ENCODE data around the gene BRD2. TPM values are rescaled to one million over a fixed set of nuclear protein-coding genes. Genes with fewer than 3 reads are reported as not detected.
A peak's percentile ranks its signal among the peaks of the same experiment; 100 is the strongest.

The BRD2 gene
- total and polyA plus RNA-seq, 2 of the 4 experiments (the other 2 are of a cell fraction), result 99.5 to 144 TPM

DNA sequence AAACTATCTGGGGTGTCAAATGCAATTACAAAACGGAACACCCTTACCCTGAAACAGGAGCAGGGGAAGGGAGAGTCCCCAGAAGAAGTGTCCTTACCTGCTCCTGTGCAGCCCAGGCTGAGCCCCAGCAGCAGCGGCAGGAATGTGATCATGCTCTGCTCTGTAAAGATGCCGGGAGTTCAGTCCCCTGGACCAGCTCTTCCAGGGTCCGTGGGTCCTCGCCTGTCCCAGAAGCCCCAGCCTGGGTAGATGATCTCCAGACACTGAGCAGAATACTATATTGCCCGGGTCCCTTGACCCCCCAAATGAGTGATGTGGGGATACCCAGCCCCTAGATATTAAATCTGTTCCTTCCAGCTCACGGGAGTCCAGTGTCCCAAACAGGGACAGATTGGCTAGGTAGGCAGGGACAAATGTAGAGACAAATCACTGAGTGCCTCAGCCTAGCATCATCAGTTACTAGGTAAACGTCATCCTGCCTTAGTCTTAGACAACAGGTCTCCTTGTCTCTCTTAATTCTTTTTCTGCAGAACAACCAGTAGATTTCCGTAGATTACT, 27.7 kb upstream of the BRD2 start, which contains the start of gene HLA-DMB:
TSS of gene HLA-DMB (minus strand) at position 373 of the 558 bp plus-strand sequence. CDS start at position 152, 221 bp downstream.
- Histone ChIP-seq H2AFZ (replicated peaks; ENCODE audit: low read length, poor library complexity) (peak within 1 kb of the TSS; percentile 77), H4K20me1 (ENCODE audit: insufficient read depth, low read length) (no peaks in the 10 kb centered on the region), H3K79me1 (ENCODE audit: low read depth in 1 of 2, low read length in 2 of 2) (no peaks in the 10 kb centered on the region), H2BK20ac (ENCODE audit: low read depth, low read length) (no peak within 1 kb of the TSS), H3K4me1 (ENCODE audit: control insufficient read depth, insufficient read depth, low read length) (peaks cover 9% of the 10 kb centered on the region), H3K4me2 (ENCODE audit: low read depth, low read length) (peak within 1 kb of the TSS; percentile 9; the same call in 1 of the 2 replicates), H3K9ac (ENCODE audit: low read depth, low read length) (no peak within 1 kb of the TSS), H2AK5ac (ENCODE audit: low read depth, low read length) (no peak within 1 kb of the TSS), H3K9me3 (ENCODE audit: control insufficient read depth, insufficient read depth, low read length) (no peaks in the 10 kb centered on the region), H4K8ac (ENCODE audit: low read depth in 2 of 2, low read length in 2 of 2) (no peak within 1 kb of the TSS), H3K56ac (ENCODE audit: extremely low read depth, insufficient read depth, low read length) (no peak within 1 kb of the TSS), H3K18ac (ENCODE audit: low read depth, low read length) (no peak within 1 kb of the TSS), H3K27ac (ENCODE audit: insufficient read depth, low read length) (no peak within 1 kb of the TSS), H2BK15ac (ENCODE audit: low read depth, low read length) (no peak within 1 kb of the TSS), H4K5ac (ENCODE audit: low read depth, low read length) (no peak within 1 kb of the TSS), H3K23ac (ENCODE audit: low read depth, low read length) (no peak within 1 kb of the TSS), H3K14ac (replicated peaks; ENCODE audit: low read depth, low read length) (no peak within 1 kb of the TSS), H2AK9ac (replicated peaks; ENCODE audit: low read depth, low read length, poor library complexity) (no peak within 1 kb of the TSS), H3K36me3 (ENCODE audit: control insufficient read depth, insufficient read depth, low read length) (no peaks in the 10 kb centered on the region), H3K4ac (ENCODE audit: low read depth, low read length) (no peak within 1 kb of the TSS), H2BK120ac (ENCODE audit: low read depth, low read length) (no peak within 1 kb of the TSS), H3K9me1 (ENCODE audit: insufficient read depth, low read length) (peaks cover 6% of the 10 kb centered on the region), H3K4me3 (ENCODE audit: insufficient read depth, low read depth, low read length) (peak within 1 kb of the TSS; percentile 2; the same call in 1 of the 2 replicates), H2BK5ac (ENCODE audit: low read depth, low read length, poor library complexity, severe bottlenecking) (no peak within 1 kb of the TSS), H4K91ac (ENCODE audit: insufficient read depth, low read depth, low read length) (no peak within 1 kb of the TSS), H3K27me3 (ENCODE audit: control insufficient read depth, insufficient read depth, low read length) (peaks cover 8% of the 10 kb centered on the region)
- TF ChIP-seq, protein P1, sequence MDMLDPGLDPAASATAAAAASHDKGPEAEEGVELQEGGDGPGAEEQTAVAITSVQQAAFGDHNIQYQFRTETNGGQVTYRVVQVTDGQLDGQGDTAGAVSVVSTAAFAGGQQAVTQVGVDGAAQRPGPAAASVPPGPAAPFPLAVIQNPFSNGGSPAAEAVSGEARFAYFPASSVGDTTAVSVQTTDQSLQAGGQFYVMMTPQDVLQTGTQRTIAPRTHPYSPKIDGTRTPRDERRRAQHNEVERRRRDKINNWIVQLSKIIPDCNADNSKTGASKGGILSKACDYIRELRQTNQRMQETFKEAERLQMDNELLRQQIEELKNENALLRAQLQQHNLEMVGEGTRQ (IDR thresholded peaks at IDR 0.05; ENCODE audit: low read depth, low read length), result no peak
- TF ChIP-seq MXI1 (IDR thresholded peaks at IDR 0.05; ENCODE audit: borderline replicate concordance, low read depth, low read length) (no peak), RFX5 (IDR thresholded peaks at IDR 0.05; ENCODE audit: low read depth, low read length) (peak; percentile 99), RCOR1 (IDR thresholded peaks at IDR 0.05; ENCODE audit: insufficient replicate concordance, low read length) (no peak)
- intact Hi-C loops (cut with micrococcal nuclease) (no loop called here), in situ Hi-C loops (cut with MboI; ENCODE audit: low sequenced_read_pairs) (no loop called here), dilution Hi-C loops (cut with HindIII; ENCODE audit: low sequenced_read_pairs, unreplicated experiment) (no loop called here)
- ATAC-seq (ENCODE audit: low read depth) (peak; percentile 93), DNase-seq (peak; percentile 73)
- ChIA-PET POLR2A (ENCODE audit: unreplicated experiment) (interaction anchor here (0.6 kb wide), 1 partner anchor 30 kb away, joined by 5 read pairs; no protein-coding TSS in a partner anchor), CTCF (interaction anchor here (1.3 kb wide), 1 partner anchor 13 kb away, joined by 5 read pairs; the partner anchor contains the start of gene HLA-DMA)
- no TSS peak for BruUV-seq (replicated peaks)
- WGBS, 2 experiments (ENCODE audit: extremely low coverage in 2 of 2, insufficient read length in 1 of 2), result no CpG with 5 or more reads among the region's 9 CpGs
